Body of pancreas (tissue), 4 donors: ENCODE data around the gene COX8A.

Source experiments
- POLR2A ChIP-seq, 3 donors: fragments of 450-650 bp; IDR thresholded peaks; one replicate each; pipeline ENCODE4 v1.6.1; 2016; ENCODE audit warnings: antibody characterized with exemption in 3 of 3, mild to moderate bottlenecking in 2 of 3
- TF ChIP-seq, protein P1 (sequence below), 7 experiments: fragments of 450-650 bp in 4 of 7; fragments of 200-600 bp in 3 of 7; sonication (generic) in 3 of 7; IDR thresholded peaks; one replicate each; pipeline ENCODE4 v1.5.1; 2016 to 2019; ENCODE audit warnings: antibody characterized with exemption in 7 of 7

DNA sequence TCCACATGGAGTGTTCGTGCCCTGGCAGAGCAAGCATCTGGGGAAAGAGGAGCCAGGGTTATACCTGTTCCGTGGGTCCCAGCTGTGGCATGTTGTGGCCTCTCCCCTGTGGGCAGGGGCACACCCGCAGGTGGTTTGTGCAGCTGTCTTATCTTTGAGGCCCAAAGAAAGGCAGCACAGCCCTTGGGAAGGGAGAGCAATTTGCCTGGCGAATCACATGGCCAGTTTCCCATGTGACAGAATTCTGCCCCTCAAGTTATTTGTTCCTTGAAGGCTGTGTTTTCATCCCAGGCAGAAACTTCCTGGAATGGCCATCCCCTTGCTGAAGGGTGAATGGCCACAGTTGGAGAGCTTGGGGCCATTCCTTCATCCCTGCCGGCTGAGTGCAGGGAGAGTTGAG is 16.4 kb upstream of the COX8A start:
- TF ChIP-seq, protein P1, sequence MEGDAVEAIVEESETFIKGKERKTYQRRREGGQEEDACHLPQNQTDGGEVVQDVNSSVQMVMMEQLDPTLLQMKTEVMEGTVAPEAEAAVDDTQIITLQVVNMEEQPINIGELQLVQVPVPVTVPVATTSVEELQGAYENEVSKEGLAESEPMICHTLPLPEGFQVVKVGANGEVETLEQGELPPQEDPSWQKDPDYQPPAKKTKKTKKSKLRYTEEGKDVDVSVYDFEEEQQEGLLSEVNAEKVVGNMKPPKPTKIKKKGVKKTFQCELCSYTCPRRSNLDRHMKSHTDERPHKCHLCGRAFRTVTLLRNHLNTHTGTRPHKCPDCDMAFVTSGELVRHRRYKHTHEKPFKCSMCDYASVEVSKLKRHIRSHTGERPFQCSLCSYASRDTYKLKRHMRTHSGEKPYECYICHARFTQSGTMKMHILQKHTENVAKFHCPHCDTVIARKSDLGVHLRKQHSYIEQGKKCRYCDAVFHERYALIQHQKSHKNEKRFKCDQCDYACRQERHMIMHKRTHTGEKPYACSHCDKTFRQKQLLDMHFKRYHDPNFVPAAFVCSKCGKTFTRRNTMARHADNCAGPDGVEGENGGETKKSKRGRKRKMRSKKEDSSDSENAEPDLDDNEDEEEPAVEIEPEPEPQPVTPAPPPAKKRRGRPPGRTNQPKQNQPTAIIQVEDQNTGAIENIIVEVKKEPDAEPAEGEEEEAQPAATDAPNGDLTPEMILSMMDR (IDR thresholded peaks at IDR 0.05): no peak
- no peak for TF ChIP-seq POLR2A (IDR thresholded peaks at IDR 0.05)
